GM21576 (cell line): ENCODE measurements around the gene TMEM213.
"Not testable (repeated sequence)": the region's sequence is repeated elsewhere in the genome, so short reads cannot be mapped to it uniquely, and the experiment has no call there.

ENCODE experiments used
- ATAC-seq: cut with Tn5 transposase; IDR thresholded peaks from one replicate; pipeline ENCODE4 v1.9.1; 2021; ENCODE audit warnings: mild to moderate bottlenecking, moderate library complexity; ENCODE audit not compliant: unreplicated experiment

TMEM213 gene

DNA sequence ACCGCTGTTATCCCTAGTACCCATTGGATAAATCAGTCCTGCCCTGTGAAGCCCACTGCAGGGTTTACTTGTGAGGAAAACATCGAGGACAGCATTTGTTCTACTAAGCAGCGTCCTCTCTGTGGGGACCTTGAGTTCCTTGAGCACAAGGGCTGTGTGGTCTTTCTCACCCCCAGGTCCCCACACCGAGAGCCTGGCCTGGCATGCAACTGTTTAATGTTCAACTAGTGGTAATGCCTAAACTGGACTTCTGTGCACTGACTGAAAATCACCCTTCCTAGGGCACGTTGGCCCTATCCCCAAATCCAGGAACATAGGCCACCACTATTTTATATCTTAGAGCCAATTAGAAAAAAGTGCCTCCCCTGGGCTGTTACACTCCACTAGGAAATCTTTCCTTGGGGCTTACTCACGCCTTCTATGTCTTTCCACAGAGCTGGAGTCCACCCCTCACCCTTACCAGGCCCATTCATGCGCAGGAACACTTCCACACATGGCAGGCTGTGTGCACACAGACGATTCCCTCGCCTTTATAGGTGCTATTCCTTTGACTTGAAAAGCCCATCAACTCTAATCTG lies 1.7 kb upstream of the TMEM213 start:
- ATAC-seq, result no peak

DNA sequence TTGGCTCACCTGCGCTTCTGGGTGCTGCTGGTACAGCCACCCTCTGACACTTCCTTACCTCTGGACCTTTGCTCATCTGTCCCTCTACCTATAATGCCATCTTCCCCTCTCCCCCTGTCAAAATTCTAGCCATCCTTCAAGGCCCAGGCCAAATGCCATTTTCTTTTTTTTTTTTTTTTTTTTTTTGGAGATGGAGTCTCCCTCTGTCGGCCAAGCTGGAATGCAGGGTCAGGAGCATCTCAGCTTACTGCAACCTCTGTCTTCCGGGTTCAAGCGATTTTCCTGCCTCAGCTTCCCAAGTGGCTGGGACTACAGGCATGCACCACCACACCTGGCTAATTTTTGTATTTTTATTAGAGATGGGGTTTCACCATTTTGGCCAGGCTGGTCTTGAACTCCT lies 748 bp upstream of the TMEM213 start:
- not testable (repeated sequence) for ATAC-seq

DNA sequence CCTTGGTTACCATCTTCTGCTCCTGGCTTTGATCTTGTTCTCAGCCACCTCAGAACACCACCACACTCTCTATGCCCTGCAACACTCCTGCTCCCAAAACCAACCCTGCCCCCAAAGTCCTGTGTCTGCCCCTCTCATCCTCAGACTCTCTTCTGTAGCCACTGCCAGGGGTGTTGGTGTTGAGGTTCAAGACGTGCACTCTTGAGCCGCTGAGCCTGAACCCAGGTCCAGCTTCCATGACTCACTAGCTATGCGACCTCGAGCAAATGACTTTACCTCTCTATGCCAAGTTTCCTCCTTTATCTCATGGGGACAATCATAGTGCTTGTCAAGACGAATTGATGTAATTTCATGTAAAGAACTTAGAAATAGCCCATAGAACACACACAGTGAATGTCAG lies 1.0 kb downstream of the TMEM213 start:
- no peak for ATAC-seq

DNA sequence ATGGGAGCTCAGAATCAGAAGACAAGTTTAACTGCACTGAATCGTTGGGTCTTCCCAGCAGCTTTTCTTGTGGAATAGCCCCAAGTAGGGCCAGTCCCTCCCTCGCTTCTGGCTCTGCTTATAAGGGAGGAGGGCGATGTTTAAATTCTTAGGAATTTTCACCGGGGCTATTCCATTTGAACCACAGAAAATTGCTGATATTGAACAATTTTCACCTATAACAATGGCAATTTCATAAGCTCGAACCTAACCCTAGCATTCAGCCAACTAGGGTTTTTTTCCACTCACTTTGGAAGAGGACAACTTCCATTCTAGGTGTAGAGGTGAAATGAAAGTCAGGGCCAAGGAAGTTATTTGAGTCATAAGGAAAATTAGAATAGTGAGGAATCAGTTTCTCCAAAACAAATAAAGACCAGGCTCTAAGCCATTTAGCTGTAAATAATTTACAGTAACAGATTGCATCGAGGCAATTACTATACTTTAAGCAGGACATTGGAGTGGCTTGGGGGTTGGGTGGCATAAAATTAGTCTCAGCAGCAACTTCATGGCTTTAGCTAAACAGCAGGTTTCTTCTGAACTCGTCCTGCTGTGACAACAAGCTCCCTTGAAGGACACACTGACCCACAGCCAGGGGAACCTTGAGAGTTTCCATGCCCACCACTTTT lies 1.7 kb downstream of the TMEM213 start:
- ATAC-seq, result no peak

DNA sequence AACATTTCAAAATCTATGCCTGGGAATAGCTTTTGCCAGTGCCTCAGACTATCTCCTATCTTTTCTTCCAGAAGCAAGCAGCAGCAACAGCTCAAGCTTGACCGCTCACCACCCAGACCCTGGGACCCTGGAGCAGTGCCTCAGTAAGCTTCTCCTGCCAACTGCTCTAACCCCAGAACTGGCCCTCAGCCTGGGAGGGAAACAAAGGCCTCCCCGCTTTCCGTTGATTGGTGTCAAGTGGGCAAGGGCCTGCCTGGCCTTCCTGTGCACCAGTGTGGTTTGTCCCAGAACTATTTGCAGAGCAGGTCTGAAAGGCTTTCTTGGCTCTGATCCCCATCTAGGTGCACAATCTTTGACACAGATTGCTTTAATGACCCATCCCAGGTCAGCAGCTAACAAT lies 3.5 kb downstream of the TMEM213 start:
- no peak for ATAC-seq

DNA sequence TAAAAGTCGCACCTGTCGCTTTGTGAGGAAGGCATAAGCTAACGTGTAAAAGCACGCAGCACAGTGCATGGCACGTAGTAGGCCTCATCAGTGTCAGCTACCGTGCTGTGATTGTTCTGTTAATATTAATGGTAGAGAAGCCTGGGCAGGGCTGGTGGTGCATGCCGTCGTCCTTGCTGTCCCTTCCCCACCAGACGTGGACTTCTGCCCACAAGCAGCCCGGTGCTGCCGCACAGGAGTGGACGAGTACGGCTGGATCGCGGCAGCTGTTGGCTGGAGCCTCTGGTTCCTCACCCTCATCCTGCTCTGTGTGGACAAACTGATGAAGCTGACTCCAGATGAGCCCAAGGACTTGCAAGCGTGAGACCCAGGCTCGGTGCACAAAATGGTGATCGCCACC lies 4.9 kb downstream of the TMEM213 start:
- ATAC-seq, result no peak

DNA sequence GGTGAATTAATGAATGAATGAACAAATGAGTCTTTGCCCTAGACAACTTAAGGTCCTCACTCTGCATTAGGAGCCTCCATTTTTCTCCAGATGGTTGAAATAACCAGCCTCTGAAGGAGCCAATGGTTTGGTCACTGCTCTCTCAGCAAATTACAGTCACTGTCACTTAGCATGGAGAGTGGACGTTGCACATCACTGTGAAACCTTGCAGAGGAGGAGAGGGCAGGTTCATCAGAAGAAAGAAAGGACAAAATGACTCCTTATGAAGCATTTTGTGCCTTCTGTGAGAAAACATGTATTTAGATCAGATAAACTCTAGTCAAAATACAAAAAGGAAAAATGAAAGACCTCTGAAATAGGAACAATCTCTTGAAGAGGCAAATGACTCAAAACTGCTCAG lies 6.8 kb downstream of the TMEM213 start:
- no peak for ATAC-seq

DNA sequence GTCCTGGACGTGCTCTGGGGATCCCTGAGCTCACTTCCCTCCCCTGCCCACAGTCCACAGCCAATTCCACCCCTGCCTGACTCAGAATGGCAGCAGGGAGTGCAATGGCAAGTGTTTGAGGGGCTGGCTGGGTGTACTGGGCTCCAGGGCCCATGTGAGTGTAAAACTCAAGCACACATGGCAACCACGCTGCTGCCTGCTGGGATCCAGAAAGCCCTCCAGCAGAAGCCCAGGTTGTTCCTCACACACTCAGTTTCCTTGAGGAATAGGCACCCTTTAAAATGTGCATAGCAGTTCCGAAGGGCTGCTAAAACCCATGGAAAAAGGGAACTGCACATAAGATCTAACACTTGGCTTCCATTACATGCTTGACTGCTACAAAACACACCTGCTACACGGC lies 11.6 kb downstream of the TMEM213 start:
- ATAC-seq, result no peak

DNA sequence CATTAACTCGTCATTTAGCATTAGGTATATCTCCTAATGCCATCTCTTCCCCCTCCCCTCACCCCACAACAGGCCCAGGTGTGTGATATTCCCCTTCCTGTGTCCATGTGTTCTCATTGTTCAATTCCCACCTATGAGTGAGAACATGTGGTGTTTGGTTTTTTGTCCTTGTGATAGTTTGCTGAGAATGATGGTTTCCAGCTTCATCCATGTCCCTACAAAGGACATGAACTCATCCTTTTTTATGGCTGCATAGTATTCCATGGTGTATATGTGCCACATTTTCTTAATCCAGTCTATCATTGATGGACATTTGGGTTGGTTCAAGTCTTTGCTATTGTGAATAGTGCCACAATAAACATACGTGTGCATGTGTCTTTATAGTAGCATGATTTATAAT lies 13.5 kb downstream of the TMEM213 start:
- not testable (repeated sequence) for ATAC-seq

DNA sequence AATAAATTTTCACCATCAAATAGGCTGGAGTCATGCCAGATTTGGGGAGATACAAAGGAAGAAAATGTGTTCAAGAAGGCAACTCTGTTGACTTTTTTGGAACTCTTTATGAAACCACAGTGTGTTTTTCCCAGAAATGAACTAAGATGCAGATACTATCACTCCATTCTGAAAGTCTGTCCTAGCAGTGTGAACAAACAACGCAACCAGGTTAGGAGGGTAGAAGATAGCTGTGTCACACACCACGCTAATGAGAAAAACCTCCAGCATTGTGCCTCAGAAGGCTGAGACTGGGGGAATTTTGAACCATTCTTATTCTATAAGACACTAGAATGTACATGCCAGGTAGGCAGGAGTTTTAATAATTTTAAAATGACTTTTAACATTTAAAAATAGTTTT lies 16.2 kb downstream of the TMEM213 start:
- no peak for ATAC-seq

DNA sequence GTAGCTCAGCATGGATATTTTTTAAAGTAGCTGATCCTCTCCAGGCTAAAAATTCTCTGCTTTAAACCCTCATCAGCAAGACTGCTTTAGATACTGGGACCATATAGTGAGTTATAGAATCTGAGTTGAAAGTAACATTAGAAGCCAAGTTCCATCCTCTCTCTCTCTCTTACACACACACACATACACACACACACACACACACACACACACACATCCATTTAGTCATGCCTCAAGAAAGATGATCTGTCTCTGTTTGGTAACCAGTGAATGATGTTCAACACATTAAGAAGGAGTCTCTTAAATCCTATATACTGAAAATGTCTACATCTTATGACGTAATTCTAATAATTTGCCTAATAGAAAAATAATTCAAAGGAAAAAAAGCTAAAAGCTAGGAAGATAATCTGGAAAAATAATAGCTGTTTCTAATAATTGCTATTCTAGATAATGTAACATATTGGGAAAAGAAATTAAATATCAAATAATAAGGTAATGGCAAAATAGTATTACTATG lies 17.1 kb downstream of the TMEM213 start:
- ATAC-seq, result no peak

DNA sequence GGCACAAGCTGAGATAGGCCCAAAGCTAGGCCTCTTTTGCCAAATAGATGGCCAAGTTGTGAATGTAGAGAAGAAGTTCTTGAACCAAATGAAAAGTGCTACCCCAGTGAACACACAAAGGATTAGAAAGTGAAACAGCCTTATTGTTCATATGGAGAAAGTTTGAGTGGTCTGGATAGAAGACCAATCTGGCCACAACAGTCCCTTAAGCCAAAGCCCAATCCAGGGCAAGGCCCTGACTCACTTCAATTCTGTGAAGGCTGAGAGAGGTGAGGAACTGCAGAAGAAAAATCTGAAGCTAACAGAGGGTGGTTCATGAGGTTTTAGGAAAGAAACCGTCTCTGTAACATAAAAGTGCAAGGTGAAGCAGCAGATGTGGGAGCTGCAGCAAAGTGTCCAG lies 18.9 kb downstream of the TMEM213 start:
- ATAC-seq, result no peak

DNA sequence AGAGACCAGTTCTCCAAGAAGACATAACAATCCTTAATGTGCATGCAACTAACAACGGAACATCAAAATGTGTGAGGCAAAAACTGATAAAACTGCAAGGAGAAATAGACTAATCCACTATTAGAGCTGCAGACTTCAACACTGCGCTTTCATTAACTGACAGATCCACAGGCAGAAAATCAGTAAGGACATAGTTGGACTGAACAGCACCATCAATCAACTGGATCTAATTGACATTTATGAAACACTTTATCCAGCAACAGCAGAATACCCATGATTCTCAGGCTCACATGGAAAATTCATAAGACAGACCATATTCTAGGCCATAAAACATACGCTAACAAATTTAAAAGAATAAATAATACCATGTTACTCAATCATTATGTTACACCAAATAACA lies 21.8 kb downstream of the TMEM213 start:
- no peak for ATAC-seq

DNA sequence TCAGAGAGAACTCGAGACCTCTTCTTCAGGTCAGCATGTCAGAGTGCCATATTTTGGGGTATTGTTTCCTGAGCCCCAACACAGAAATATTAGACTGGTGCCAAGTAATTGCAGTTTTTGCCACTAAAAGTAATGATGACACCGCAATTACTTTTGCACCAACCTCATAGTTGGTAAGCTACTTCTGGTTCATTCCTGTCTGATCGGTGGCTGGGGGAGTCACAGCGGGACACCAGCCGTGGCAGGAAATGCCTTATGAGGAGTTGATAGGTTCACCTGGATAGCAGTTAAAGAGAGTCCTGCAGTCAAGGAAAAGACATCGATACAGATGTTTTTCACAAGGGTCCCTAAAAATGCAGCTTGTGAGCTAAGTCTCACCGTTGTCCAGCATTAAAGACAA lies 24.1 kb downstream of the TMEM213 start:
- ATAC-seq, result no peak

DNA sequence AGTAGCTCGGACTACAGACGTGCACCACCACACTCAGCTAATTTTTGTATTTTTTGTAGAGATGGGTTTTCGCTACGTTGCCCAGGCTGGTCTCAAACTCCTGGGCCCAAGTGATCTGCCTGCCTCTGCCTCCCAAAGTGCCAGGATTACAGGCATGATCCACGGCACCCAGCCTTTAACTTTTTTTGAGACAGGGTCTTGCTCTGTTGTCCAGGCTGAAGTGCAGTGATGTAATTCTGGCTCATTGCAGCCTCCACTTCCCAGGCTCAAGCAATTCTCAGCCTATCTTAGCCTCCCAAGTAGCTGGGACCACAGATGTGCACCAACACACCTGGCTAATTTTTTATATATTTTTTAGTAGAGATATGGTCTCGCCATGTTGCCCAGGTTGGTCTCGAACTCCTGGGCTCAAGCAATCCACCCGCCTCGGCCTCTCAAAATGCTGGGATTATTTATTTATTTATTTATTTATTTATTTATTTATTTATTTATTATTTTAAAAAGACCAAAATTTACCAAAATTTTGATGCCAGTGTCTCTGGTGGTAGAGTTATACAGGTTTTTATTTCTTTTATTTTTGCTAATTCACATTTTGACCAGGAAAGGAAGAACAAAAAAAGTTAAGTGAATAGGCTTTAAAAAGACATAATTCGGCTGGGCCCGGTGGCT lies 25.2 kb downstream of the TMEM213 start:
- no peak for ATAC-seq

DNA sequence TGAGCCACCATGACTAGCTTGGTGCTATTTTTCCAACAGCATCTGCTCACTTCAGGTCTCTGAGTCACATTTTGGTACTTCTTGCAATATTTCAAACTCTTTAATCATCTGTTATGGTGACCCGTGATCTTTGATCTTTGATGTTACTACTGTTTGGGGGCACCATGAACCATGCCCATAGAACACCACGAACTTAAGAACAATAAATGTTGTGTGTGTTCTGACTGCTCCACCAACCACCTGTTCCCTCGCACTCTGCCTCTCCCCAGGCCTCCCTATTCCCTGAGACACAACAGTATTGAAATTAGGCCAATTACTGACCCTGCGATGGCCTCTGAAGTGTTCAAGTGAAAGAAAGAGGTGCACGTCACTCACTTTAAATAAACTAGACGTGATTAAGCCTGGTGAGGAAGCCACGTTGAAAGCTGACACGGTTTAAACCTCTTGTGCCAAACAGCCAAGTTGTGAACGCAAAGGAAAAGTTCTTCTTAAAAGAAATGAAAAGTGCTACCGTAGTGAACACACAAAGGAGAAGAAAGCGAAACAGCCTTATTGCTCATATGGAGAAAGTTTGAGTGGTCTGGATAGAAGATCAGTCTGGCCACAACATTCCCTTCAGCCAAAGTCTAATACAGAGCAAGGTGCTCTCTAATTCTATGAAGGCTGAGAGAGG lies 27.4 kb downstream of the TMEM213 start:
- no peak for ATAC-seq

DNA sequence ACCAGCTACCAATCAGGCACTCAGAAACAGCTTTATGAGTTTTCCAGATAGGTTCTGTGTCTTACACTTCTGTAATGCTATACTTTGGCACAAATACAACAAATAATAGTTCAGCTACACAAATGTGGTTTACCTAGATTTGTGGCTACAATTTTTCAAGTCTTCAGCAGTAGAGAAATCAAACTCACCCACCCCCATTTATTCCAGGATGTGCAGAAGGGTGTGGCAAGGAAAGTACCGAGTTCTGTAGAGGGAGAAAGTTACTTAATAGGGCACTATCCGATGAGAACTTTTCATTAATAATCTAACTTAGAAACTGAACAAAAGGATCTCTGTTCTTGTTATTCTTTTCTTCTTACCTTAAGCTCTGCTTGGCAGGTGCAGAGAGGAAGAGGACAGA lies 30.5 kb downstream of the TMEM213 start:
- ATAC-seq, result no peak

DNA sequence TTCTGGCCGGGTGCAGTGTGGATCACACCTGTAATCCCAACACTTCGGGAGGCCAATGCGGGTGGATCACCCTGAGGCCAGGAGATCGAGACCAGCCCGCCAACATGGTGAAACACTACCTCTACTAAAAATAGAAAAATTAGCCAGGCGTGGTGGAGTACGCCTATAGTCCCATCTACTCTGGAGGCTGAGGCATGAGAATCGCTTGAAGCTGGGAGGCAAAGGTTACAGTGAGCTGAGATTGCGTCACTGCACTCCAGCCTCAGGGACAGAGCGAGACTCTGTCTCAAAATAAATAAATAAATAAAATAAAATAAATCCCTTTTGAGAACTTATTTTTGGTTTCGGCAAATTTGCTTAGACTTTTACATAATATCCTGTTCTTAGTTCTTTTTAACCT lies 31.5 kb downstream of the TMEM213 start:
- ATAC-seq, result no peak

DNA sequence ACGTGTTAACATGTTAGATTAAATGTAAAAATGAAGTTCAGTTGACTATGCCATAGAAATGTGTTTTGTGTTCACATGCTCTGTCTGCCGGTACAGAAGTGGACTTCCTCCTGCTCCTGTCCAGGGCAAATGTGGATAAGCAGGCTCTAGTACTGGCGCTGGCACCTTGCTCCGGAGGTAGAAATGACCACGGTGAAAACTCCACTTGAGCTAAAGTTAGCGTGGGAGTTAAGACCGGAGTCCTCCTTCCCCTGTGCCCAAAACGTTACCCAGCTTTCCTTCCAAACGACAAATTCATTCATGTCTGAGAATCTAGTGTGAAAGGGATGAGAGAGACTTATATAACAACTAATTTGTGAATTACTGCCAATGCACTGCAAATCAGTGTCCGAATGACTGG lies 35.2 kb downstream of the TMEM213 start:
- ATAC-seq, result no peak

DNA sequence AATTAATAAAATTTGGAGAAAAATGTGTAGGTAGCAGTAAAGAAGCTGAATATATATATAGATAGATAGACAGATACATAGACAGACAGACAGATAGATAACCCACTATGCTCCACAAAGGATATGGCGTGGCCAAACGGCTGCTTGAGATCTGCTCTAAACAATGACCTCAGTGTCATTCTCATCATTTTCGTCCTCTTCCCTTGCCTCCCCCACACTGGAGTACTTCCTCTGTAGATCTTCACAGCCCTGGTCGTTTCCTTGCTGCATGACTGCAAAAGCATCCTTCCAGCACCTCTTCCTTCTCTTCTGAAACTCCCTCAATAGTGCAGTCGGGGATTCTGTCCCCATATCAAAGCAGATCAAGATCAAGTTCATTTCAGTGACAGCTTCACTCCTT lies 35.8 kb downstream of the TMEM213 start:
- no peak for ATAC-seq

DNA sequence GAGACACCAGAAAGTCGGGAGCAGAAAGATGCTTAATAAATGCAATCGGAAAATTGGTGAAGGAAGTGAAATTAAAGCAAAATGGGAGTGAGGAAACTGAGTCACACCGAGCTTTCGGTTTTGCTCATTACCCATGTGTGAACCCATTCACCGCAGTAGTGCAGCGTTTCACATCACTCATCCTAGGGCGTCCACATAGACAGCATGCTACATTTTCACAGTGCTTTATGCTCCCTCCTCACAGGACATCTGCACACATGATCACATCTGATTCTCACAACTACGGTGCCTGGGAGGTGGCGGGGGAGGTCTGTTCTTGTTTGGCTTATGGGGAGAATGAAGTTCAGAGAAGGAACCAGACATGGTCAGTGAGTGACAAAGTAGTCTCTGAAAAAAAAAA lies 36.8 kb downstream of the TMEM213 start:
- ATAC-seq, result no peak

DNA sequence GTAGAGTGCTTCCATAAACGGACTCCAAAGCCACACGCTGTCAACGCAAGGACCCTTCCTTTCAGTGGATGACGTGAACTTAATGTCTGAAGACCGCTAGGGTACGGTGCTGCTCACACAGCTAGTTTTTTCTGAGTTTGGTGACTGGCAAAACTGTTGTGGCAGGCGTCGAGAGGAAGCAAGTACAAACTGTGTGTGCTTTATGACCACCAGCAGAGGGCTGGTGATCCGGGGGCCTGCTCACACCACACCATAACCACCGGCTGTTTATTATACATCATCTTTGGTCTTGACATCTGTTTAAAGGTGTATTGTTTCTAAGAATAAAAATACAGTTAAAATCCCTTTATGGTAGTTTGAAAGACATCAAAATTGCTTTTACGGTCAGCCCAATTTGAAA lies 37.3 kb downstream of the TMEM213 start:
- ATAC-seq, result no peak
